ENCODE measurements around the gene GTPBP3. TPM values are rescaled to one million over a fixed set of nuclear protein-coding genes. Genes with fewer than 3 reads are reported as not detected.
A peak's percentile ranks its signal among the peaks of the same experiment; 100 is the strongest.
"Not testable (repeated sequence)": the region's sequence is repeated elsewhere in the genome, so short reads cannot be mapped to it uniquely, and the experiment has no call there.

Gene GTPBP3
- total RNA-seq, 1 donor from 2014 or later: 10.8 TPM

DNA sequence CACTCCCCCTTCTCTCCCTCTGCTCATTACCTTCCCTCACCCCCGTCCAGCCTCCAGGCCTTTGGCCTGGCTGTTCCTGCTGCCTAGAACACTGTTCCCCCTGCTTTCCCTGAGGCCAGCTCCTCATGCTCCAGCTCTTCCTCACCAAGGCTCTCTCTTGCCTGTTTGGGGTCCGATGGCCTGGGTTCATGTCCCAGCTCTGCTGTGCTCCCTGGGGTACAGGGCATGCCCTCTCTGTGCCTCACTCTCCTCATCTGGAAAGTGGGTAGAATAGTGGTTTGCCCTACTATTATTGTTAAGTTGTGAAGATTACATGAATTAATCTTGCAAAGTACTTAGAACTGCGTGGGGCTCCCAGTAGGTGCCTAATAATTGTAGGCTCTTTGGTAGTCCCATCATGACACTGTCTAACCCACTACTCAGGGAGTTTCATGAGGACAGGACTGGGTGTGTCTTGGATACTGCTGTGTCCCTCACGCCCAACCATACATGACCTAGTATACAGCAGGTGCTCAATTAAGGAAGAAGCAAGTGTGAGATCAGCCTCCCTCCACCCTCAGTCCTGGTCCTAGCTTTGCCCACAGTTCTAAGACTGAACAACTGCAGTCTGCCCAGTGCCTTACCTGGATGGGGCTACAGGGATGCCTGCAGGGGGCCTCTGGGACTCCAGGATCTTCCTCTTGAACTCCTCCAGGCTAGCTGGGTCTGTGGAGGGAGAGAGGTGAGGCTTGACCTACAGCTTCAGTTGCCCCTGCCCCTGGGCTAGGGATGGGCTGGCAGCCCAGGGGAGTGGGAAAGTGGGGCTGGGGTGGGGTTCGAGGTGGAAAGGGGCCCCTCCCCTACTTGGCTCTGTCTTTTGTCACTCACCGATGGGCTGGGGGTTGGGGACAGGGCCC is 22.8 kb downstream of the GTPBP3 start:
- Histone ChIP-seq H3K4me1 (peaks cover 13% of the 10 kb centered on the region), H3K36me3 (no peaks in the 10 kb centered on the region), H3K27ac (replicated peaks) (no peak overlapping the region), H3K27me3 (ENCODE audit: low read depth) (no peaks in the 10 kb centered on the region), H3K9me3 (replicated peaks) (no peaks in the 10 kb centered on the region), H3K4me3 (no peak overlapping the region)
- DNase-seq: no peak
- intact Hi-C loops (cut with micrococcal nuclease): no loop called here
- TF ChIP-seq, protein P1, sequence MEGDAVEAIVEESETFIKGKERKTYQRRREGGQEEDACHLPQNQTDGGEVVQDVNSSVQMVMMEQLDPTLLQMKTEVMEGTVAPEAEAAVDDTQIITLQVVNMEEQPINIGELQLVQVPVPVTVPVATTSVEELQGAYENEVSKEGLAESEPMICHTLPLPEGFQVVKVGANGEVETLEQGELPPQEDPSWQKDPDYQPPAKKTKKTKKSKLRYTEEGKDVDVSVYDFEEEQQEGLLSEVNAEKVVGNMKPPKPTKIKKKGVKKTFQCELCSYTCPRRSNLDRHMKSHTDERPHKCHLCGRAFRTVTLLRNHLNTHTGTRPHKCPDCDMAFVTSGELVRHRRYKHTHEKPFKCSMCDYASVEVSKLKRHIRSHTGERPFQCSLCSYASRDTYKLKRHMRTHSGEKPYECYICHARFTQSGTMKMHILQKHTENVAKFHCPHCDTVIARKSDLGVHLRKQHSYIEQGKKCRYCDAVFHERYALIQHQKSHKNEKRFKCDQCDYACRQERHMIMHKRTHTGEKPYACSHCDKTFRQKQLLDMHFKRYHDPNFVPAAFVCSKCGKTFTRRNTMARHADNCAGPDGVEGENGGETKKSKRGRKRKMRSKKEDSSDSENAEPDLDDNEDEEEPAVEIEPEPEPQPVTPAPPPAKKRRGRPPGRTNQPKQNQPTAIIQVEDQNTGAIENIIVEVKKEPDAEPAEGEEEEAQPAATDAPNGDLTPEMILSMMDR (IDR thresholded peaks at IDR 0.05; ENCODE audit: borderline replicate concordance): no peak

DNA sequence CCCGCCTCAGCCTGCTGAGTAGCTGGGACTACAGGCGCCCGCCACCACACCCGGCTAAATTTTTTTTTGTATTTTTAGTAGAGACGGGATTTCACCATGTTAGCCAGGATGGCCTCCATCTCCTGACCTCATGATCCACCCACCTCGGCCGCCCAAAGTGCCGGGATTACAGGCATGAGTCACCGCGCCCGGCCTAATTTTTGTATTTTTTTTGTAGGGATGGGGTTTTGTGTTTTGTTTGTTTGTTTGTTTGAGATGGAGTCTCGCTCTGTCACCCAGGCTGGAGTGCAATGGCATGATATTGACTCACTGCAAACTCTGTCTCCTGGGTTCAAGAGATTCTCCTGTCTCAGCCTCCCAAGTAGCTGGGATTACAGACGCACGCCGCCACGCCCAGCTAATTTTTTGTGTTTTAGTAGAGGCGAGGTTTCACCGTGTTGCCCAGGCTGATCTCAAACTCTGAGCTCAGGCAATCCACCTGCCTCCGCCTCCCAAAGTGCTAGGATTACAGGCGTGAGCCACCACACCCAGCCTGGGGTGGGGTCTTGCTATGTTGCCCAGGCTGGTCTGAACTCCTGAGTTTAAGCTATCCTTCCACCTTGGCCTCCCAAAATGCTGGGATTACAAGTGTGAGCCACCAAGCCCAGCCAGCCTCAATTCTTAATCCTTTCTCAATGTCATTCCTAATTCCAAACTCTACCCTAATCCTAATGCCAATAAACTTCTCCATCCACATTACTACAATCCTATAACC is 26.7 kb downstream of the GTPBP3 start:
- H3K9me3 ChIP-seq (replicated peaks); H3K27ac ChIP-seq (replicated peaks); DNase-seq; intact Hi-C loops (cut with micrococcal nuclease); H3K4me3 ChIP-seq; H3K4me1 ChIP-seq; H3K36me3 ChIP-seq; H3K27me3 ChIP-seq (ENCODE audit: low read depth): not testable (repeated sequence)

DNA sequence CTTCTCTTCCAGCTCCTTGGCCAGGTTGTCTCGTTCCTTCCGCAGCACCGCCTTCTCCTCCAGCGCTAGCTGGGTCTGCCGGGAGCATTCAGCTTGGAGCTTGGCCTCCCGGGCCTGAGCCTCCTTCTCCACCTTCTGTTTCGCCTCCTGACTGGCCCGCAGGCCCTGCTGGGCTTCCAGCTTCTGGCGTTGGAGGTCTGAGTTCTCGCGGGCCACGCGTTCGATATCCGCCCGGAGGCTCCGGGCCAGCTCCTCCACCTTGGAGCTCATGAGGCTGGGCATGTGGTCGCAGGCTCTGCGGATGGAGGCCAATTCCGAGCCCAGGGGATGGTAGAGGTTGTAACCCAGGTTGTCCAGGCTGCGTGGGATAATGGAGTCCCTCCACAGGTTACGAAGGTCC is 28.0 kb downstream of the GTPBP3 start:
- TF ChIP-seq, protein P1 (IDR thresholded peaks at IDR 0.05; ENCODE audit: borderline replicate concordance): no peak
- Histone ChIP-seq H3K27me3 (ENCODE audit: low read depth) (no peaks in the 10 kb centered on the region), H3K4me3 (no peak overlapping the region), H3K9me3 (replicated peaks) (no peaks in the 10 kb centered on the region), H3K36me3 (no peaks in the 10 kb centered on the region), H3K27ac (replicated peaks) (no peak overlapping the region), H3K4me1 (no peaks in the 10 kb centered on the region)
- DNase-seq: no peak
- intact Hi-C loops (cut with micrococcal nuclease): no loop called here

DNA sequence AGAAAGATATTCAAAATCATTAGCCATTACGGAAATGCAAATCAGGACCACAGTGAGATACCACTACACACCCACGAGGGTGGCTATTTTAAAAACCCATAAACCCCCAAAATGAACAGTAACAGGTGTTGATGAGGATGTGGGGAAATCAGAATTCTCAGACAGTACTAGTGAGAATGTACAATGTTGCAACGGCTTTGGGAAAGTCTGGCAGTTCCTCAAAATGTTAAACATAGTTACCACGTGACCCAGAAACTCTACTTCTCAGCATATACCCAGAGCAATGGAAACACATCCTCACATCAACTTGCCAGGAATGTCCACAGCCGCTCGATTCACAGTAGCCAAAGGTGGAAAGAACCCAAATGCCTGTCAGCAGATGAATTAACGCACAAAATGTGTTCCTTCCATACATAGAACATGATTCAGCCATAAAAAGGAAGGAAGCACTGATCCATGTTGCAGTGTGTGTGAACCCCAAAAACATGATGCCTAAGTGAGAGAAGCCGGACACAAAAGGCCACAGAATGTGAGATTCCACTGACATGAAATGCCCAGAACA is 32.8 kb downstream of the GTPBP3 start:
- no peak overlapping the region for H3K27ac ChIP-seq (replicated peaks)
- no peak for DNase-seq
- peaks cover 3% of the 10 kb centered on the region for H3K27me3 ChIP-seq (ENCODE audit: low read depth)
- no peak overlapping the region for H3K4me3 ChIP-seq
- H3K9me3 ChIP-seq (replicated peaks): no peaks in the 10 kb centered on the region
- TF ChIP-seq, protein P1 (IDR thresholded peaks at IDR 0.05; ENCODE audit: borderline replicate concordance): no peak
- H3K36me3 ChIP-seq: no peaks in the 10 kb centered on the region
- H3K4me1 ChIP-seq: no peaks in the 10 kb centered on the region
- intact Hi-C loops (cut with micrococcal nuclease): no loop called here

DNA sequence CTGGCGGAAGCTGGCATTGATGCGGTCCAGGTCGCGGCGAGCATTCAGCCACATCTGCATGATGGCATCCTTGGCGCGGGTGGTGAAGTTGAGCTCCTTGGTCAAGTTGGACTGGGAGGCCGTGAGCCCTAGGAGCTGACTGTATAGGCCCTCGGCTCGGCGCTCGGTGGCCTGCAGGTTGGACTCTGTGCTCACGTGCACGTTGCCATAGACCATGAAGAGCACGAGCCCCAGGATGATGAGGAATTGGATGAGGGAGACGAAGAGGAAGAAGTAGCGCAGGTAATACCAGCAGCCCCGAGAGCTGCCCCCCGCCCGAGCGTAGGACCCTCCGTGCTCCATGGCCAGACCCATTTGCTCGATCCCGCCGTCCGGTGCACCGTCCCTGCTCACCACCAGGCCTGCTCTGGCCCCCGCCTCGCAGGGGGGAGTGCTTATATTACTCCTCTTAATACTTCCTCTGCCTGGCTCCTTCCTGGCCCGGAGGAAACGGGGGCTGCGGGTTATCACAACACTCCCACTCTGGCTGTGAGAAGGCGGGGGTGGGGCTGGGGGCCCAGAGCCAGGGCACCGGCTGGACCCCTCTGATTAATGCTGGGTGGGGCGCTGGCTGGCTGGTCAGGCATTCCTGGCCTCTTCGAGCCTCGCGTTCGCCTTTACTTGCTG is 39.7 kb downstream of the GTPBP3 start, which contains the start of gene PLVAP:
Gene PLVAP, minus strand, starts transcription at position 408 of the 666 bp plus-strand sequence. Its CDS starts 54 bp downstream, at position 354.
- Histone ChIP-seq H3K4me1 (peaks cover 14% of the 10 kb centered on the region), H3K9me3 (replicated peaks) (peaks cover 5% of the 10 kb centered on the region), H3K27me3 (ENCODE audit: low read depth) (peaks cover 25% of the 10 kb centered on the region), H3K27ac (replicated peaks) (peak within 1 kb of the TSS; percentile 30), H3K36me3 (no peaks in the 10 kb centered on the region), H3K4me3 (peak within 1 kb of the TSS; percentile 45)
- TF ChIP-seq, protein P1 (IDR thresholded peaks at IDR 0.05; ENCODE audit: borderline replicate concordance): peak; percentile 32
- DNase-seq: peak; percentile 36
- intact Hi-C loops (cut with micrococcal nuclease): no loop called here

Data from left ventricle myocardium inferior (tissue), 1 donor.